Panc1 (cell line): ENCODE results near the gene CCDC85A.

Experiments used
- CTCF ChIP-seq: fragments of 450-650 bp; IDR thresholded peaks from 2 replicates; pipeline ENCODE4 v1.5.1; 2017; ENCODE audit warnings: mild to moderate bottlenecking
- POLR2AphosphoS5 ChIP-seq: IDR thresholded peaks from 2 replicates; pipeline ENCODE4 v1.6.1; 2012; ENCODE audit warnings: mild to moderate bottlenecking, low read depth, low read length, moderate library complexity
- SIN3A ChIP-seq: IDR thresholded peaks from 2 replicates; pipeline ENCODE4 v1.6.1; 2012; ENCODE audit warnings: low read depth, mild to moderate bottlenecking, low read length, moderate library complexity, borderline replicate concordance; ENCODE audit not compliant: insufficient read depth
- TCF7L2 ChIP-seq: IDR thresholded peaks from 2 replicates; pipeline ENCODE4 v1.6.1; 2011; ENCODE audit warnings: mild to moderate bottlenecking, low read depth, low read length, inconsistent platforms
- TF ChIP-seq, protein P1 (sequence below), 2 experiments: IDR thresholded peaks; 2 replicates each; pipeline ENCODE4 v1.6.1; 2011 to 2012; ENCODE audit warnings: low read depth in 2 of 2, control low read depth in 1 of 2, low read length in 1 of 2, mild to moderate bottlenecking in 1 of 2, moderate library complexity in 1 of 2; ENCODE audit not compliant: insufficient read depth in 1 of 2

- TF ChIP-seq SIN3A (no peak), CTCF (no peak), TCF7L2 (no peak), POLR2AphosphoS5 (no peak)
- TF ChIP-seq, protein P1, sequence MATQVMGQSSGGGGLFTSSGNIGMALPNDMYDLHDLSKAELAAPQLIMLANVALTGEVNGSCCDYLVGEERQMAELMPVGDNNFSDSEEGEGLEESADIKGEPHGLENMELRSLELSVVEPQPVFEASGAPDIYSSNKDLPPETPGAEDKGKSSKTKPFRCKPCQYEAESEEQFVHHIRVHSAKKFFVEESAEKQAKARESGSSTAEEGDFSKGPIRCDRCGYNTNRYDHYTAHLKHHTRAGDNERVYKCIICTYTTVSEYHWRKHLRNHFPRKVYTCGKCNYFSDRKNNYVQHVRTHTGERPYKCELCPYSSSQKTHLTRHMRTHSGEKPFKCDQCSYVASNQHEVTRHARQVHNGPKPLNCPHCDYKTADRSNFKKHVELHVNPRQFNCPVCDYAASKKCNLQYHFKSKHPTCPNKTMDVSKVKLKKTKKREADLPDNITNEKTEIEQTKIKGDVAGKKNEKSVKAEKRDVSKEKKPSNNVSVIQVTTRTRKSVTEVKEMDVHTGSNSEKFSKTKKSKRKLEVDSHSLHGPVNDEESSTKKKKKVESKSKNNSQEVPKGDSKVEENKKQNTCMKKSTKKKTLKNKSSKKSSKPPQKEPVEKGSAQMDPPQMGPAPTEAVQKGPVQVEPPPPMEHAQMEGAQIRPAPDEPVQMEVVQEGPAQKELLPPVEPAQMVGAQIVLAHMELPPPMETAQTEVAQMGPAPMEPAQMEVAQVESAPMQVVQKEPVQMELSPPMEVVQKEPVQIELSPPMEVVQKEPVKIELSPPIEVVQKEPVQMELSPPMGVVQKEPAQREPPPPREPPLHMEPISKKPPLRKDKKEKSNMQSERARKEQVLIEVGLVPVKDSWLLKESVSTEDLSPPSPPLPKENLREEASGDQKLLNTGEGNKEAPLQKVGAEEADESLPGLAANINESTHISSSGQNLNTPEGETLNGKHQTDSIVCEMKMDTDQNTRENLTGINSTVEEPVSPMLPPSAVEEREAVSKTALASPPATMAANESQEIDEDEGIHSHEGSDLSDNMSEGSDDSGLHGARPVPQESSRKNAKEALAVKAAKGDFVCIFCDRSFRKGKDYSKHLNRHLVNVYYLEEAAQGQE (IDR thresholded peaks at IDR 0.05; ENCODE audit: insufficient read depth in 1 of 2, low read depth in 2 of 2, low read length in 1 of 2): no peak
Measured at GRCh38 chr2:56209701-56210100, 25.9 kb downstream of the CCDC85A start.
